GM18508 (cell line): Measurements from ENCODE around the gene SMTN.
"Not testable (repeated sequence)": the region's sequence is repeated elsewhere in the genome, so short reads cannot be mapped to it uniquely, and the experiment has no call there.

Experiments
- ATAC-seq: cut with Tn5 transposase; IDR thresholded peaks from one replicate; pipeline ENCODE4 v1.9.1; 2021; ENCODE audit warnings: moderate number of reproducible peaks; ENCODE audit not compliant: insufficient read depth, unreplicated experiment

The SMTN gene

GRCh38 chr22:31069691-31070314 lies 11.3 kb upstream of the SMTN start:
- not testable (repeated sequence) for ATAC-seq

- not testable (repeated sequence) for ATAC-seq
Observed at GRCh38 chr22:31073125-31073524, 8.0 kb upstream of the SMTN start.

- not testable (repeated sequence) for ATAC-seq
Observed at GRCh38 chr22:31073545-31074145, 7.5 kb upstream of the SMTN start.

- no peak for ATAC-seq
Observed at GRCh38 chr22:31075961-31076360, 5.2 kb upstream of the SMTN start.

GRCh38 chr22:31077681-31078080 lies 3.4 kb upstream of the SMTN start:
- ATAC-seq, result no peak

- not testable (repeated sequence) for ATAC-seq
Observed at GRCh38 chr22:31078389-31078788, 2.7 kb upstream of the SMTN start.

GRCh38 chr22:31079095-31079642 lies 1.9 kb upstream of the SMTN start:
- ATAC-seq, result no peak

- no peak for ATAC-seq
Observed at GRCh38 chr22:31080164-31080847, 812 bp upstream of the SMTN start.

- ATAC-seq, result no peak
Observed at GRCh38 chr22:31081963-31082605, 966 bp downstream of the SMTN start.

GRCh38 chr22:31082606-31083376 lies 1.7 kb downstream of the SMTN start:
- no peak for ATAC-seq

GRCh38 chr22:31083377-31083768 lies 2.3 kb downstream of the SMTN start:
- ATAC-seq, result no peak

GRCh38 chr22:31083923-31084810 lies 3.0 kb downstream of the SMTN start:
- no peak for ATAC-seq

GRCh38 chr22:31084811-31085492 lies 3.8 kb downstream of the SMTN start:
- no peak for ATAC-seq

GRCh38 chr22:31085493-31085824 lies 4.3 kb downstream of the SMTN start:
- no peak for ATAC-seq

- no peak for ATAC-seq
Observed at GRCh38 chr22:31085928-31086327, 4.8 kb downstream of the SMTN start.

GRCh38 chr22:31086703-31087330 lies 5.7 kb downstream of the SMTN start:
- ATAC-seq, result no peak

GRCh38 chr22:31087744-31088215 lies 6.7 kb downstream of the SMTN start:
- no peak for ATAC-seq
